HG03571 (cell line): ENCODE measurements around the gene CLDN22.

Experiments
- ATAC-seq: cut with Tn5 transposase; IDR thresholded peaks from one replicate; pipeline ENCODE4 v1.9.1; 2021; ENCODE audit not compliant: unreplicated experiment

CLDN22 gene

GRCh38 chr4:183285886-183286285 lies 34.2 kb downstream of the CLDN22 start:
- ATAC-seq = no peak

- no peak for ATAC-seq
These were observed 35.1 kb downstream of the CLDN22 start for GRCh38 chr4:183284965-183285364.

GRCh38 chr4:183284258-183284785 lies 35.8 kb downstream of the CLDN22 start:
- no peak for ATAC-seq

GRCh38 chr4:183276106-183276505 lies 44.0 kb downstream of the CLDN22 start:
- ATAC-seq = no peak

- ATAC-seq = no peak
These were observed 47.7 kb downstream of the CLDN22 start for GRCh38 chr4:183272384-183272783.

- no peak for ATAC-seq
These were observed 51.5 kb downstream of the CLDN22 start for GRCh38 chr4:183268556-183268955.
